Astrocyte (in vitro differentiated cells and primary cell): Measurements from ENCODE around the gene TLCD1.

Experiments
- CTCF ChIP-seq: IDR thresholded peaks from 2 replicates; pipeline ENCODE4 v1.5.1; 2011; ENCODE audit warnings: low read depth, mild to moderate bottlenecking, inconsistent platforms, low read length, moderate library complexity; ENCODE audit not compliant: insufficient read depth
- EZH2 ChIP-seq: IDR thresholded peaks from 2 replicates; pipeline ENCODE4 v1.6.1; 2012; ENCODE audit warnings: mild to moderate bottlenecking, low read length, inconsistent platforms; ENCODE audit not compliant: insufficient read depth

GRCh38 chr17:28756049-28756804 is 30.2 kb upstream of the TLCD1 start:
- no peak for TF ChIP-seq CTCF
- no peak for TF ChIP-seq EZH2
